HT-29 (cell line): Measurements from ENCODE around the gene SORCS2. TPM values are rescaled to one million over a fixed set of nuclear protein-coding genes. Genes with fewer than 3 reads are reported as not detected.

Experiments
- DNase-seq: peaks from one replicate; pipeline ENCODE4 v3.0.0-alpha.2; 2015; ENCODE audit warnings: low spot score
- total RNA-seq: library from RNA; depleted of rRNA; stranded (reverse); fragments of >200 nt; shearing (Covaris generic); gene quantifications from 2 replicates; pipeline ENCODE4 v1.2.3, GENCODE V29; 2014

SORCS2 gene
- total RNA-seq, 1 experiment from 2014 or later, result not detected

DNA sequence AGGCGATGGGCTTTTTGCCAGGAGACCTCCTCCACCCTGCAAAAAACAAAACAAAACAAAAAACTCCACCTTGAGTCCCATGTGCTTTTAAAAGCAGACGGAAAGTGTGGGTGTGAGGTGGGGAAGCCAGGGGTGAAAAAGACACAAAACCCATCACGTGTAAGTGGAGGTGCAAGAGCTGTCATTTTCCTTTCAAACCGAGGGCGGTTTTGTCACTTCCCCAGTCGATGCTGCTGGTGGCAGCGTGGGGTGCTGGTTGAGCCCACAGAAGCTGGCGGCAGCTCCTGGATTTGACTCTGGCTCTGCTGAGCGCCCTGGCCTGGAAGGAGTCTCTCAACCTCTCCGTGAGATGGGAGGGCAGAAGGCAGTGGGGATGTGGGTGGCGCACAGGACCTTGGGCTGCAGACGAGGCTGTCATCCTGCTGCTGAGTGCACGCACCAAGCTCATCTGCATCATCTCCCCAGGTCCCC is 132.3 kb downstream of the SORCS2 start:
- DNase-seq, result no peak

DNA sequence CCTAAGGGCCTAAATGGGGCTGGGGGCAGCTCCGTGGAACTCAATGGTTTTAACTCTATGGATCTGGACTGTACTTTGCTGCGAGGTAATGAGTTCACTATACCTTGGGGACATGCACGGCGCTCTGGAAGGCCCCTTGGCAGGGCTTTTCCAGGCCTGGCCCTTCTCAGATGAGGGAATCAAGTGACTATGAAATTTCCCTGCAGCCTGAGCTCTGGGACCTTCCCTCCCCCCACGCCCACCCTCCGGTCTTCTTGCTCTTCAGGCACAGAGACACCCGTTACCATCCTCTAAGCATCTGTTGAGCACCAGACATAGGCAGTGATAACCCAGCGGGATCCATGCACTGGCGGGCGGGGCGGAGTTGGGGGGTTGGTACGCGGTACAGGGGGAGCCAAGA is 133.2 kb downstream of the SORCS2 start:
- DNase-seq, result no peak

DNA sequence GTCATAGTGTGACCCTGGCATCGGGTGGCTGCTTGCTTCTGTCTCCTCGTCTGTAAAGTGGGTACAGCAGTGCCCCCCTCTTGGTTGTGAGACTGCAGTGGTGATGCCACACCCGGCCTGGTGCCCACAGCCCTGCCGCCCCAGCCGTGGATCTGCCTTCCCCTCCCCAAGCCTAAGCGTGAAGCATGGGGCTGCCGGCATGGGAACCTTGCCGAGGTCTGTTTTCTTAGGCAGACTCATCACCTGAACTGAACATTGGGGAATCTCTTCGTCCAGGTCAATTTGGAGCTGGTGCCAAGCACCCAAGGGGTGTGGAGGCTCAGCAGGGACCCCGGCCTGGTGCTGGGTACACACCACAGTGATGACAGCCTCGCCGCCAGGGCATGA is 134.0 kb downstream of the SORCS2 start:
- no peak for DNase-seq

DNA sequence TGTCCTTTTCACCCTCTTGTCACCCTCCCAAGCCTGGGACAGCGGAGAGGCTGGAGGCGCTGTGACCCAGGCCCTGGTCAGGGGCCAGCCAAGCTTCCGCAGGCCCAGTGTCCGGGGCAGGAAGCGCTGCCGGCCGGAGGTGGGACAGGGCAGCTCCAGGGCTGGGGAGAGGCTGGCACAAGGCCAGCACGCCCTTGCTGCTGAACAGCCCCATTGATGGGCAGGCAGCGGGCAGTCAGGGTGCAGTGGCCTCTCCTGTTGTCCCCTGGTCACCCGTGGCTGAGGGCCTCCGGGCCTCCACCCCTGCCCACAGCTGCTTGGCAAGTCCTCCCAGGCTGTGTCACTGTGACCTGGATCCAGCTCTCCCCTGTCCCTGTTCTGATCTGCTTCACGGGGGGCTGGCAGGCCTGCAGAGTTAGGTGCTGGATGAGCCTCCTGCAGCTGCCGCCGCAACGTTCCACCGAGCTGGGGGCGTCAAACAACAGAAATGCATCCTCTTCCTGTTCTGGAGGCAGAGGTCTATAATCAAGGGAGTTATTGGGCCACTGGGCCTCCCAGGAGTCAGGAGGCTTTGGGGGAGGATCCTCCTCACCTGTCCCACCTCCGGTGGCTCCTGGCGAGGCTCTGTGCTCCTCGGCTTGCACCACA is 134.5 kb downstream of the SORCS2 start:
- DNase-seq, result no peak

DNA sequence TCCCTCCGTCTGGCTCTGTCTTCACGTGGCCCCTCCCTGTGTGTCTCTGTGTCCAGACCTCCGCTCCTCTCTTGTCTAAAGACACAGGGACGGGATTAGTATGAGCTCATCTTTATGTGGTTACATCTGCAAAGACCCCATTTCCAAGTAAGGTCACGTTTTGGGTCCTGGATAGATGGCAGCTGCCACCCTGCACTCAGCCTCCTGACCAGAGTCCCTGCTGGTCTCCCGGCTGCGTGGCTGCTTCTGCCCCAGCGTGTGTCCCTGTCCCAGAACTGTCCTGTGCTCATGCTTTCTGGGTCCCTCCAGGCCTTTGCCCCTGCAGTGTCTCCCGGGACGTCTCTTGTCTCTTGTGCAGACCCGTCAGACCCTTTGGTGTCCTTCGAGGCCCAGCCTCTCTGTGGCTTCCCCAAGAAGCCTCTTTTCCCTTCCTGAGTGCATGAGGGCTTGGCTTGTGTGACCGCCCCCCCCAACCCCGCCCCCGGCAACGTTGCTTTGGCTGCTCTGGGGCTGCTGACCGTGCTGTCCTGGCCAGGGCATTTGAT is 135.1 kb downstream of the SORCS2 start:
- DNase-seq, result no peak

DNA sequence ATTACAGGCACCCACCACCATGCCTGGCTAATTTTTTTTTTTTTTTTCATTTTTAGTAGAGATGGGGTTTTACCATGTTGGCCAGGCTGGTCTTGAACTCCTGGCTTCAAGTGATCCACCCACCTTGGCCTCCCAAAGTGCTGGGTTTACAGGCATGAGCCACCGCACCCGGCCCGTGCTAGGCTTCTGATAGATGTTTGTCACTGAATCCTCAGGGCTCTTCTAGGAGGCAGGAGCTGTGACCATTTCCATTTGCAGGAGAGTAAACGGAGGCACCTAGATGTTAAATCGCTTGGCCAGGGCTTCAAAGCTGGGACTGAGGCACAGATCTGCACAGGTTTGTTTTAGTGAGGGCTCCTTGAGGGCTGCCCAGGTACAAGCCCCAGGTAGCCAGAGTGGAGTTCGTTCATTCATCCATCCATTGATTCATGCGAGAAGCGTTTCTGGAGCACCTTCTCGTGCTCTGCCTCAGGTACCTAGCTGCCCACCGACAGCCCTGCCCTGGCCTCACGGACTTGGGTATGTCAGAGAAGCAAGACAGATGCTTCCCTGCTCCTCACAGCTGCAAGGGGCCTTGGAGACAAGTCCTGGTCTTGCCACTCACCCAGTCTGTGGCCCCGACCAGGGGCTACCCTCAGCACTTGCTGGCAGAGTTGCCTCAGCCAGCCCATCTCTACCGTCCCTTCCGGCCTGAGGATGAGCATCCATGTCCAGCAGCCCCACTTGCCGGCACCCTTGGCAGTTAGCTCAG is 136.0 kb downstream of the SORCS2 start:
- no peak for DNase-seq

DNA sequence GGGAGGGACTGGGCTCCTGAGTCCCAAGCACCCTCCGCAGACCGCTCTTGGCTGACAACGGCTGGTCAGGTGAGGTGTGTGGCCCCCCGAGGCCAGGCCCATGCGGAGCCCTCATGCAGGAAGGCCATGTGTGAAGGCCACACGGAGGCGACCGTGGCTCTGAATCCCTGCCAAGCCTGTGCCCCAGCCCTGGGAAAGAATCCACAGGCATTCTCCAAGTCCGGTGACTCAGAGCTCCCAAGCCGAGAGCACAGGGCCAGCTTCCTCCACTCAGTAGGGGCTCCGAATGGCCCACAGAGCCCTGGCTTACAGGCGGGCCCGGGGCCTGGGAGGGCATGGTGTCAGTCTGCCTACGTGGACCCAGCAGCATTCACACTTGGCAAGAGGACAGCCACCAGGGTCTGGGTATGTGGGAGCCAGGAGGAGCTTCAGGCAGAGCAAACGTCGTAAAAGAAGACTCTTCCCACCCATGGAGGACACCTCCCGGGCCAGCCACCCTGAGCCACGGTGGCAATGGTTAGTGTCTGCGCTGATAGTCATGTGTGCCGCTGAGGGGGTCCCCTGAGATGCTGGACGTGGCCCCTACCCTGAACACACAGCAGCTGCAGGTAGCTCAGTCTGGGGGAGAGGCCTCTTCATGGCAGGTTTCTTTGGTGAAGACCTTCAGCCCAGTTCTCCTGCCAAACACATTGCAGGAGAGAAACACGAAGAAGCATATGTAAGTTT is 136.7 kb downstream of the SORCS2 start:
- DNase-seq, result peak; percentile 13

DNA sequence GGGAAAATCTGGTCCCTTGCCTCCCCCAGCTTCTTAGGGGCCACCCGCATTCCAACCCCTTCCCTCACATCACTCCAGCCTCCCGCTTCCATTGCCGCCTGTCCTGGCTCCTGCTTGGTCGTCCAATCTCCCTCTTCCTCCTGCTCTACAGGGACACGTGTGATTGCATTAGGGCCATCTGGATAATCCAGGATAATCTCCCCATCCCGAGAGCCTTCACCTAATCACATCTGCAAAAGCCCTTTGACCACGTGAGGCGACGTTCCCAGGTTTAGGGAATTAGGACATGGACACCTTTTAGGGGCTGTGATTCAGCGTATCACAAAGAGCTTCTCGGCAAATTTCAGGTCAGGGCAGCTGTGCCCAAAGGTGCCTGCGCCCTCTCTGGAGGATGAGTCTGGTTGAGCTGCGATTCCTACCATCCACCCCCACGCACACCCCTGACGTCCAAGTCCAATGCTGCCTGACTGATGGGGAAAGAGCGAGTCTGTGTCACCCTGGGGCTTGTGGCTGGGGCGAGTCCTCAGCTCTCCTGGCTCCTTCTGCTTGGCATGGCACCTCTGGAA is 137.8 kb downstream of the SORCS2 start:
- DNase-seq, result no peak

DNA sequence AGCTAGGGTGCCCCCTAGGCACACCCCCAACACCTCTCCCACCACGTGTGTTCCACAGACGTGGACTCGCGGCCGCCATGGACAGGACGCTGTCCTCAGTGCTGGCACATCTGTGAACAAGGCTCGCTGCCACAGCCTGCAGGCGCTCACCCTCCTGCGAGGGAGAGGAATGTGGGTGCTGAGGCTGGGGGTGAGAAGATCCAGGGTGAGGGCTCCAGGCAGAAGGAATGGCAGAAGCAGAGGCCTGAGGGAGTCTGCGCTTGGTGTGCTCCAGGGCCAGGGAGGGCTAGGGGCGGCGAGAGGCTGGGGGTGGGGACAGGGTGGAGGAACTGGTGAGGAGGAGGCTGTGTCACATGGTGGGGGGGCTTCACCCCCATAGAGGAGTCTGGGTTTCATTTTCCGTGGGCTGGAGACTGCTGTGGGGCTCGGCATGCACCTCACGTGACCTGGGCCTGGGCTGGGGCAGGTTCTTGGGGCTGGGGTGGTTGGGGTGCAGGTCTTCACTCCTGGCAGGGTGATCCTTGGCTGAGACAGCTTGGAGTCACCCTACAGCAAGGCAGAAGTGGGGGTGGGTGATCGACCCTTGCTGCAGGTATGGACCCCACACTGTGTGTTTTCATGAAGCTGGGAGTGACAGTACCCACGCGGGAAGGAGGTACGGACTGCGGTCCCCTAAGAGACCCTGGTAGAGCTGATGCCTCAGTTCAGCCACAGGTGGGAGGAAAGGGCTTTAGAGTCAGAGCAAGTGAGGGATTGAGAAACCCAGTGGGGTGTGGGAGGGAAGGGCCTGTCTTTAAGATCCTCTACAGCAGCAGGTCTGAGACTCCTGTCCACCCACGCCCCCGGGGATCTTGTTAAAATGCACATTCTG is 138.7 kb downstream of the SORCS2 start:
- no peak for DNase-seq

DNA sequence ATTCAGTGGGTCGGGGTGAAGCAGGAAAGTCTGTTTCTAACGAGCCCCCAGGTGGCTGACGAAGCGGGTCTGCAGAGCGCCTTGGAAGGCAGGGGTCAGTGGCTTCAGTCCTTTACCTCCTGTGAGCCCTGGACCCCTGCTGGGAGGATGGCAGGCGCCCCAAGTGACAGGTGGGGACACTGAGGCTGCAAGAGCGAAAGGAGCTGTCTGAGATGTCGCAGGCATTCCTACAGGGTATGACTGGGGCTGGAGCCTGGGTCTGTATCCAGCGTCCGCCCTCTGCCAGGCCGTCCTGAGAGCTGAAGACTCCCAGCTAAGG is 139.3 kb downstream of the SORCS2 start:
- DNase-seq, result no peak

DNA sequence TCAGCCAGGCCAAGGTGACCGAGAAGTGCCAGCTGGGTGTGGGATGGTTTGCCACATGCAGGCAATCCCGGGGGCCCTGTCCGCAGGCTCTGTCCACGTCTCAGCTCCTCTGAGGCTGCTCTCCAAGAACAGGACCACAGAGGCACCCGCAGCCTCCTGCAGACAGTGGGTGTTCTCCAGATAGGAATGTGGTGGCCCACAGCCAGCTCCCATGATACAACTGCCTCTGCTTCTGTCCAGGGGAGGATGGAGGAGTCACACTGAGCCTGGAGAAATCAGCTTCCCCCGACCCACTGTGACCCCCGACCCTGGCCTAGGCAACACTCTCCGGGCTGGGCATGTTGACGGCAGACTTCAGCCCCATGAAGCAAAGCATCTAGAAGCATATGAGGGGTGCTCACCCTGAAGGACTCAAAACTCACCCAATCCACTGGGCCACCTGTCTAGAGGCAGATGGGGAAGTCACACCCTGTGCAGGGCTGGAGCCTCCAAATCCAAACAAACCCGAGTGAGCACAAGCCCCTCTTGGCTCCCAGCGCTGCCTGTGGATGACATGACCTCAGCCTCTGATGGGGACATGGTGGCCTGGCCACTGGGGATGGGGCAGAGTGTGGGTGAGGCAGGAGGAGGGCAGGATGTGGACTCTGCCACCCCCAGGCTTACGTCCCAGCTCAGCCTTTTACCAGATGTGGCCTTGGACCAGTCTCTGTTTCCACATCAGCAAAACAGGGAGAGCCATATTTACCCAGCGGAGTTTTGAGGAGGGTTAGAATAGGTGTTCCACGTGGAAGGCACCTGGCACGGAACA is 140.1 kb downstream of the SORCS2 start:
- no peak for DNase-seq

DNA sequence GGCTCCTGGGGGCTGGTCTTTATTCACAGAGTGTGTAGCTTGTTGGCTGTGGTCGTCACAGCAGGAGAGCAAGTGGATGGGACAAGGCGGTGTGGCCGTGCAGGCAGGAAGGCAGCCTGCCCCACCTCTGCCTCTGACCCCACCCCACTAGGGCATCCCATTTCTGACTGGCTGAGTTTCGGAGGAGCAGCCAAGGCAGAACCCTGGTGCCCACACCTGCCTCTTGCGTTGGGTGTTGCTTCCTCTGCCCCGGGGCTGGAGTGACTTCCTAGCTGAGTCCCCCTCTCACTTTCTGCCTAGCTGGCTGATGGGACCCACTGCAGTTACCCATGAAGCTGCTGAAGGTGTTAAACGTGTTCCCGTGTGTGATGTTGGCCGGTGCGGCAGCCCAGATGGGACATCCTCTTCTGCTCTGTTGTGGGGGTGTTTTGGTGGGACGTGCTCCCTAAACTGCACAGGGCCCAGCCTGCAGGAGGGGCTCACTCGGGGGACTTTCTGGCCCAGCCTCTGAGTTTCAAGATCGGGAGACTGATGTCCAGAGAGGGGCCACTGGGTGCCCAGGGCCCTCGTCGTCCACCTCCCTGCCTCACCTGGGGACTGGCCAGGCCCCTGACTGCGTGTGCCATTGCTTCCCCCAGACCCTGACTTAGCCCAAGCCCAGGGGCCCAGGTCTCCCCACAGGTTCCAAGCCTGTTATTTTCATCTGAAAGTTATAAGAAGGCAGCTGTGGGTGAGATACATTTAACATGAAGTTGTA is 140.9 kb downstream of the SORCS2 start:
- no peak for DNase-seq

DNA sequence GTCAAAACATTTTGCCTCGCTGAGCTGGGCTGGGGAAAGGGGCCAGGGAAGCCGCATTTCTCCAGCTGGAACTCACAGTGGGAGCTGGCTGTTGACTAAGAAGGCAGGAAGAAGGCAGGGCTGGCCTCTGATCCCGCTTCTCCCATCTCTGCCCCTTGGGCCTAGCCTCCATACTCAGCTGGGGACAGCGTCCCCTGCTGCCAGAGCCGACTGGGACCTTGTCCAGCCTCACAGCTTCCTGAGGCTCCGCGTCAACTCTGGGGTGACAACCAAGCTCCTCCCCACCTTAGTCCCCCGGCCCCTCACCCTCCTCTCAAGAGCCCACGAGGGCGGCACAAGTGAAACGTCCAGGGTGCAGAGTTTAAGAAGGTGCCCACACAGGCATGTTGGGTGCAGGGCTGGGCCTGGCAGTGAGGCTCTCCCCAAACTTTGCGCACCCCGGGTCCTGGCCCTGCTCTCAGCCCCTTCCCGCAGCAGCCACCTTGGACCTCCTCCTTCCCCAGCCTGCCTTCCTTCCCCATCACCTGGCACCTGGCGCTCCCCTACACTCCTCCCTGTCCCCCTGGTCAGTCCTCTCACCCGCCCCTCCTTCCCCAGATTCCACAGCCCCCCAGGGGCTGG is 141.6 kb downstream of the SORCS2 start:
- no peak for DNase-seq

DNA sequence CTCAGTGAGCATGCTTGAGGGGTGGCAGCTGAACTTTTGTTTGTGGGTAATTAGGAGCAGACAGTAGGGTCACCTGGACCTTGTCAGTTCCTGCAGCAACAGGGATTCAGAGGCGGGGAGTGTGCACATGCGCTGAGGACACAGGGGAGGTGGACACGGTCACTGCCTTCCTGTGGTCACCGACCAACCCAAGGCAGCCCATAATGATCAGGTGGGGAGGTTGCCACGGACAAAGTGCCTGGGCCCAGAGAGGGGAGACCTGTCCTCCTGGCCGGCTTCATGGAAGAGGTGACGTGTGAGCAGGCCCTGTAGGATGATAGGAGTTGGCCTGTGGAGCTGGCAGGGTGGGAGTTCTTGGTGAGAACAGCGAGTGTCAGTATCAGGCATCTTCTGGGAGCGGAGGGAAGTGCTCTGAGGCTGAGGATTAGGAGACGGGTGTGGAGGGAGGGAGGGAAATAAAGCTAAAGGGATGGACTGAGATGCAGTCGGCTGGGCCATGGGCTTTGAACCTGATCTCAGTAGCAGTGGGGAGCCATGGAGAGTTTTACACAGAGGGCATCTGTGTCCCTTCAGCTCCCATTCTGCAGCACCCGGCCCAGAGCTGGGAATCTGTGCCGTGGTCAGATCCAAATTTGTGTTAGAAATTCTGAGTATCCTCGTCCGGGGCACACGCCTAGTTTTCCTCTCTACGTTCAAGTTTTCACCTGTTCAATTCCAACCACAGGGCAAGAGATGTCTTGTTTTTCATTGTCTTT is 142.4 kb downstream of the SORCS2 start:
- no peak for DNase-seq

DNA sequence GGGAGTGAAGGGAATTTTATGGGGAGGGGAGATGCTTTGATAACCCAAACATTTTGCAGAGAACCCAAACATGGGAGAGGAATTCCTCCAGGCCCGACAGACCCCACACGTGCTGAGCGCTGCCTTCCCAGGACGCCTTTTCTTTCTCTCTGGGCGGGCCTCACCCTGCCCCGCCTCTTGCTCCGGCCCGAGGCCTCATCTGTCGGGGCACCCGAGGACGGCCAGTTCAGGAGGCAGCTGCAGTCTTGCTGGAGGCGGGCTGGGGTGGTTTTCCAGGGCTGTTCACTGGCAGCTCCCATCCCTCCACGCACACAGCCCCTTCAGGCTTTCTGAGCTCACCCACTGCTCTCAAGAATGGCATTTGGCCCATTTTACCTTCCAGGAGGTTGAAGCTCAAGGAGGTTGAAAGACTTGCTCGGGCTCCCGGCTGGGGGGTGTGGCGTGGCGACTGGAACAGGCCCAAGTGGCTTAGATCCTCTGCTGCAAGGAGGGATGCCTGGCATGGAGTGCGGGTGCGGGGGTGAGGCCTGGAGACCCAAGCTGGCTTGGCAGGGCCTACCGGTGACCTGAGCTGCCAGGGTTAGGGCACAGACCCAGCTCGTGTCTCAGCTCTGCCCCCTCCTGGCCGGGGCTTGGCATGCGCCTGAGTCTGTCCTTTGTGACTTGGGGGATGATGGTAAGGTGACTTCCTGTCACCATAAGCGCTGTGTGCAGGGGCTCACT is 143.2 kb downstream of the SORCS2 start:
- DNase-seq, result peak; percentile 55

DNA sequence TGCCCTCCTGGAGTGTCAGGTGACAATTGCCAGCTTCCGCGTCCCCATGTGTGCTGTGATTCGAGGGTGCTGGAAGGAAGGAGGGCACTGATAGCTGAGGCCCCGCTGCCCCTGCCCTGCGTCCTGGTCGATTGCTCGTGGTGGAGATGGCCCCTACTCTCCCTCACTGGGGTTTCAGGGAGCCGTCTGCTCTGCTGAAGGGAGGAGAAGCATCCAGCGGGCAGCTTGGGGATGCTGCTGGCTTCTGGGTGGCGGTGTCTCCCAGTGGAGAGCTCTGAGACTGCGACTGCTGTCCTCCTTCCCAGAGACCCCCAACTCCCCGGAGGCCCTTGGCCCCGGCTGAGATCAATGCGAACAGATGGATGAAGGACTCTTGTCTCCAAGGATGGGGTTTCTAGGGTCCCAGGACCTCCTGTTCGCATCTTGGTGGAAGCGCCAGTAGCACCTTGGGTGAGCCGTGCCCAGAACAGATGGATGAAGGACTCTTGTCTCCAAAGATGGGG is 143.8 kb downstream of the SORCS2 start:
- DNase-seq, result no peak

DNA sequence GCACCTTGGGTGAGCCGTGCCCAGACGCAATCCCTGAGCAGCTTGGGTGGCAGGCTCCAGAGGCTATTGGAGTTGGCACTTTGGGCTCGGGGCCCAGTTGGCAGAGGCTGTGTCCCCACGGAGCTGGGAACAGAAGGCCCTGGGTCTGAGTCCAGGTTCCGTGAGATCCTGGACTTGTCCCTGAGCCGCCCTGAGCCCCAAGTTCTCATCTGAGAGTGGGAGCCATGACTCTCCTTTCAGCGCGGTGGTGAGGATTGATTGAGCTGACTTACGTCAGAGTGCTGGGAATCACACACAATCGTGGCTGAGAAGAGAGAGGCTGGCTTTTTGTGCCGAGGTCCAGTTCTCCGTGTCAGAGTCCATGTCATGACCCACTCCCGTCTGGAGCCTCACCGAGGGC is 144.4 kb downstream of the SORCS2 start:
- no peak for DNase-seq
